HG03139 (cell line): ENCODE data around the gene RAB3GAP2.
"Not testable (repeated sequence)": the region's sequence is repeated elsewhere in the genome, so short reads cannot be mapped to it uniquely, and the experiment has no call there.

Experiments
- ATAC-seq: cut with Tn5 transposase; IDR thresholded peaks from one replicate; pipeline ENCODE4 v1.9.1; 2021; ENCODE audit not compliant: unreplicated experiment

The RAB3GAP2 gene

DNA sequence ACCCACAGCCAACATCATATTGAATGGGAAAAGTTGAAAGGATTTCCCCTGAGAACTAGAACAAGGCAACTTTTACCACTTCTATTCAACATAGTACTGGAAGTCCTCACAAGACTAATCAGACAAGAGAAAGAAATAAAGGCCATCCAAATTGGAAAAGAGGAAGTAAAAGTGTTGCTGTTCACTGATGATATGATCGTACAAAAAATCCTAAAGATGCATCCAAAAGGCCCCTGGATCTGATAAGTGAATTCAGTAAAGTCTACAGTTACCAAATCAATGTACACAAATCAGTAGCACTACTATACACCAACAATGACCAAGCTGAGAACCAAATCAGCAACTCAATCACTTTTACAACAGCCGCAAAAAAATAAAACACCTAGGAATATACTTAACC lies 28.3 kb downstream of the RAB3GAP2 start:
- ATAC-seq = no peak

DNA sequence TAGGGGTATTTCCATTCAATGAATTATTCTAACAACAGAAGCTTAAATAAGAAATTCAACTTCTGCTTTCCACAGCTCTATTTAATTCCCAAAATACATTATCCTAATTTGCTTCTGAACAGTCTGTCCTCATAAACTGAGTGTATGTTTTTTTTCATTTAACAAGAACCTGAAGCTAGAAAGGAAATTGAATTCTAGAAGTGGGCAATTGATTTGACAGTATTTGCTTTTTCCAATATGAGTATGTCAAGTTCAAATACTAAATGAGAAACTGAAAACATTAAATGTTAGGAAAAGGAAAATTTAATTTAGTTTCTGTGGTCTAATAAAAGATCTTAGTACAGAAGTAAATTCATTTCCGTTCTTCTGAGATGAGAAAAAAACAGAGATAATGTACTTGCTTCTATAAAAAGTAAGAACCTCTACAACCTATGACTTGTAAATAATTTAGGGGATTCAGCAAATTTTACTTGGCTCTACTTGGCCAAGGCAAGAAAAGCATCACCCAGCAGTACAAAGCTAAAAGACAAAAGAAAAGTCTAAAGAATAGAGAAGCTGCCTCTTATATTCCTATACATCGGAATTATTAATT lies 31.1 kb downstream of the RAB3GAP2 start:
- no peak for ATAC-seq

DNA sequence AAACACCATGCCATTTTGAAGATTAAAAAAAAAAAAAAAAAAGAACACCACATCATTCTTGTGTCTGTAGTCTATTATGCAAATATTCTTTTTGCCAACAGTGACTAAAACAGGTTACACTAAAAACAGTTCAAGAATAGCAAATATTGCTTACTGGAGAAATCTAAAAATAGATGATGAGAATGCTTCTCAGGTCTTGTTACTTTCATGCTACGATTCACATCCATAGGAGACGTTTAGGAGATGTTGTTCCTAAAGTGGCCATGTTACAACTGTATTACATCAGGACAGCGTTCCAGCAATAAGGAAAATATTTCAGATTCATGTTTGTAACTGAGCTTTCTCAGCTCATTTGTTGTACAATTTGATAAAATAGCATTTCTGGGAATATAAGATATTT lies 32.3 kb downstream of the RAB3GAP2 start:
- ATAC-seq = no peak

DNA sequence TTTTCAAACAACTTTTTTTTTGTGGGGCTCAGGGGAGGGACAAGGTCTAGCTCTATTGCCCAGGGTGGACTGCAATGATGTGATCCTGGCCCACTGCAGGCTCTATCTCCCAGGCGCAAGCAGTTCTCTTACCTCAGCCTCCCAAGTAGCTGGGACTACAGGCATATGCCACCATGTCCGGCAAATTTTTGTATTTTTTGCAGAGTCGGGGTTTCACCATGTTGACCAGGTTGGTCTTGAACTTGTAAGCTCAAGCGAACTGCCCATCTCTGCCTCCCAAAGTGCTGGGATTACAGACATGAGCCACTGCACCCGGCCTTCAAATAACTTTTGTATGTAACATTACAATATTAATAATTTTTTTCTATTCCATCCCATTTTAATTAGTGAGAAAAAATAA lies 33.0 kb downstream of the RAB3GAP2 start:
- ATAC-seq = no peak

- not testable (repeated sequence) for ATAC-seq
Observed at GRCh38 chr1:220236278-220236677, 36.0 kb downstream of the RAB3GAP2 start.

DNA sequence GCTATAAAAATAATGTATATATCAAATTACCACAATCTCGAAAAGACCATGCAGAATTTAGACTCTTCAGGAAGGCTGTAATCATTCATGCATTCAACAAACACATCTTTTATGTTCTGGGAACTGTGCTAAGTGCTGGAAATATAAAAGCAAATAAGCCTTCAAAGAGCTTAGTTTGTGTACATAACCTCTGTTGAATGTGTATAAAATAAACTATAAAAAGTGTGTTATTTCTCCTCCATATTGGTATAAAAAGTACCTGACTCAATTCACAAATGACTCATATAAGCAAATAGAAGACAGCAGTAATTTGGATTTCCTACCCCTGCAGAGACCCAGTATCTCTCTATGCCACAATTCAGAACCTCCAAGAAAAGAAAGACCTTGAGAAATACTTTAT lies 36.8 kb downstream of the RAB3GAP2 start:
- no peak for ATAC-seq

- no peak for ATAC-seq
Observed at GRCh38 chr1:220233927-220234326, 38.3 kb downstream of the RAB3GAP2 start.

- ATAC-seq = no peak
Observed at GRCh38 chr1:220229771-220230170, 42.5 kb downstream of the RAB3GAP2 start.

DNA sequence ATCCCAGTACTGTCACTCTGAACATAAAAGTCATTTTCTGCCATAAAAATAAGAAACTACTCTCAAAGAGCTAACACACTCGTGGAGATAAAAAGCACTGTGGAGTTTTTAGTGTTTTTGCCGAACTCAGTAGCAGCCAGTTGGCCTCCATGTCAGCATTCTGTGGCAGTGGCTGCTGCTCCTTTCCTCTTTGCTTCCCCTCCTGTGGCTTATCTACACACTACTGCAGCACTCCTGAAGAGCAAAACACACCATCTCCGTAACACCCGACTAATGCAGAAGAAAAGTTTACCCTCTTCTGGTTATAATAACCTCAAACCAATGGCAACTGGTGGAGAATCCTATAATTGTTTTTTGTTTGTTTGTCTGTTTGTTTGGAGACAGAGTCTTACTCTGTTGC lies 44.9 kb downstream of the RAB3GAP2 start:
- no peak for ATAC-seq

DNA sequence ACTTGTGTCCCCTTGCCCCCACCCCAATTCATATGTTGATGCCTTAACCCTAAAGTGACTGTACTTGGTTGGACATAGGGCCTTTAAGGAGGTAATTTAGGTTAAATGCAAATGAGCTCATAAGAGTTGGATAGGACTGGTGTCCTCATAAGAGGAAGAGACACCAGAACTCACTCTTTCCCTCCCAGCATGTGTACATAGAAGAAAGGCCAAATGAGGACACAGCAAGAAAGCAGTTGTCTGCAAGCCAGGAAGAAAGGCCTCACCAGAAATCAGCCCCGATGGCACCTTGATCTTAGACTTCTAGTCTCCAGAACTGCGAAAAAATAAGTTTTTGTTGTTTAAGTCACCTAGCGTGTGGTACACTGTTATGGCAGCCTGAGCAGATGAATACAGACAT lies 45.5 kb downstream of the RAB3GAP2 start:
- ATAC-seq = no peak

GRCh38 chr1:220225957-220226356 lies 46.3 kb downstream of the RAB3GAP2 start:
- no peak for ATAC-seq

GRCh38 chr1:220224611-220225124 lies 47.6 kb downstream of the RAB3GAP2 start:
- ATAC-seq = no peak

DNA sequence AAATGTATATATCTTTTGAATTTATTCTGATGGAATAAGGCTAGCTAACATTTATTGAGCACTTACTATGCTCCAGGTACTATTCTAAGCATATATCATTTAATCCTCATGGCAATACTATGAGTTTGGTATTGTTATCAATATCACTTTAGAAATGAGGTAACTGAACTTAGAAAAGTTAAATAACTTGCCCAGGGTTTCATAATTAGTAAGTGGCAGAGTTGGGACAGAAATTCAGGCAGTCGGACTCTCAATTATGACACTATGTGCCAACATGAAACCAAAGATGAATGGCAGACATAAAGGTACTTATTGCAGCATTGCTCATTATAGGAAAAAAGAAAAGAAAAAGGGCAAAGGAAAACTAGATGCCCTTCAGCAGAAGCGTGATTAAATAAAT lies 48.2 kb downstream of the RAB3GAP2 start:
- no peak for ATAC-seq

DNA sequence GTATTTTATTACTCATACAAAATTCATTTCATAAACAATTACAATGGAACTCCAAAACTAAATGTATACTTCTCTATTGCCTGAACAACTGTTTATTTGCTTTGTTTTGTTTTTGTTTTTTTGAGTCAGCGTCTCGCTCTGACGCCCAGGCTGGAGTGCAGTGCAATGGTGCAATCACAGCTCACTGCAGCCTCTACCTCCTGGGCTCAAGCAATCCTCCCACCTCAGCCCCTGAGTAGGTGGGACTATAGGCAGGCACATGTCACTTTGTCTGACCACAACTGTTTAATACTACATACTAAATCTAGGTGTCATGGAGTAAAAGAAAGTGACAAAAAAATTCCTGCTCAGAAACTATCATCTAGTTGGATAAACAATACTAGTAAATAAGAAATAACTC lies 49.3 kb downstream of the RAB3GAP2 start:
- ATAC-seq = no peak

DNA sequence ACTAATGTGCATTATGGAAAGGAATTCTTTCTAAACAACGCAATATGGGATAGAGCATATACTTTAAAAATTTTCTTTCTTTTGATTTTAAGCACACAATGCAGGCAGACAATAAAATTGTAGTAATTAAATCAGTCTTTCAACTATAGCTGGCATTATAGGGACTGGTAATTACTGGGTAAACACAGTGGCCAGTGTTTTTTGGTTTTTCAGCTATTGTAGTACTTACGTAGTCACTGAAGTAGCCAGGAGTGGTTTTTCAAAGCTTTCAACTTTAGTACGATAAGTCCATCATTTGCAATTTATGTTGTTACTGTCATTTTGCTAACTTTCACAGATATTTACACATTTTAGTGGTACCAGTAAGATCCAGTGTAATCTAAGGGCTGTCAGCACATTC lies 50.6 kb downstream of the RAB3GAP2 start:
- ATAC-seq = no peak

DNA sequence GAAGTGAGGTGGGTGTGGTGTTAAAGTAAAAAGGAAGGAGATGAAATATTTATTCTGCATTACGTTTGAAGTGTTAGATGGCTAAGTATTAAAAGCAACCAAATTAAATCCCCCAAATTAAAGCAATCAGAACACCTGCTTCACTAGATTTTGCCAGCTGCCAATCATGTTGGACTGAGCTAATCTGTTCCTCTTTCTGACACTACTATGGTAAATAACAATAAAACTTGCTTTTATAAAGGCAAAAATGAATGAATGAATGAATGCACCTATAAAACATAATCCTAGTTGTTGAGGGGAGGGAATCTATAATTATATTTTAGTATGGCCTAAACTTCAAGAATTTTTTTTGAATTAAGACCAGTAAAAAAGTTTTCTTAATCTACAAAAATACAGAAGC lies 51.0 kb downstream of the RAB3GAP2 start:
- ATAC-seq = no peak

DNA sequence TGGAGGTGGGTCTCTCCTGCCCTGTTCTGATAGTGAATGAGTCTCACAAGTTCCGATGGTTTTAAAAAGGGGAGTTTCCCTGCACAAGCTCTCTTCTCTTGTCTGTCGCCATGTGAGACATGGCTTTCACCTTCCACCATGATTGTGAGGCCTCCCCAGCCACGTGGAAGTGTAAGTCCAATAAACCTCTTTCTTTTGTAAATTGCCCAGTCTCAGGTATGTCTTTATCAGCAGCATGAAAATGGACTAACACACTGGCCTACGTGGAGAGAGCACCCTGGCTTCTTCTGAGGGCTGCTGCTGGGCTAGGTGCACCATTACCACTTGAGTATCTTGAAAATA lies 51.6 kb downstream of the RAB3GAP2 start:
- ATAC-seq = not testable (repeated sequence)

GRCh38 chr1:220219865-220220698 lies 52.2 kb downstream of the RAB3GAP2 start:
- ATAC-seq = peak; percentile 40

DNA sequence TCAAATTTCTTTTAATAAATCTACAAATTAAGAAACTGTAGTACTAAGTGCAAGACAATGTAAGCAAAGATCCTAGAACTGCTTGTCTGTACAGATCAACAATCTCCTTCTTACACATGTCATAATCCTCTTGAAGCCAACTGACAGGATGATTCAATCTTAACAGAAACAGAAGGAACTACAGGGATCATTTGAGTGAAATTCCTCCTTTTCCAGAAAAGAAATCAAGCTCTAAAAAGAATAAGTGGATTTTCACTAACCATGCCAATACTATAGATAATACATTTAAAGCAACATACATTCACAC lies 53.2 kb downstream of the RAB3GAP2 start:
- ATAC-seq = no peak

DNA sequence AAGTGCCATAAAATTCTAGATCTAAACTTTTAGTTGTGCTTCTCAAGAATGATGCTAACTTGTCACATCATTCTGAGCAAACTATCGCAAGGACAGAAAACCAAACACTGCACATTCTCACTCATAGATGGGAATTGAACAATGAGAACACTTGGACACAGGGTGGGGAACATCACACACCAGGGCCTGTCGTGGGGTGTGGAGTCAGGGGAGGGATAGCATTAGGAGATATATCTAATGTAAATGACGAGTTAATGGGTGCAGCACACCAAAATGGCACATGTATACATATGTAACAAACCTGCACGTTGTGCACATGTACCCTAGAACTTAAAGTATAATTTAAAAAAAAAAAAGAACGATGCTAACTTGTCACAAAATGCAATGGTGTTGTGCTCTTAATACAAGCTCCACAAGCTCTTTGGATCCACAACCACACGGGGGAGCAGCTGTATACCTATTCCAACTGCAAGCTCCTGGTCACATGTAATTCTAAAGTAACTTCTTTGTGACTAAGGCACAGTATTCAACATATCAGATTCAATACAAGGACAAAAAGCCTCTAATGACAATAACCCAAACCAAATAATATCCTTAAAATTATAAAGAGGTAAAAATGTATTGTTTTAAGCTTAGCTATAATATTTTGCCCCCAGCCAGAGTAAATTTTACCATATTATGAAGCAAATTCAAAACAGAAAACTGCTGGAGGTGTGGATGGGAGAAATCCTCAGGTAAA lies 53.7 kb downstream of the RAB3GAP2 start:
- peak; percentile 42 for ATAC-seq

- no peak for ATAC-seq
Observed at GRCh38 chr1:220217383-220217988, 54.8 kb downstream of the RAB3GAP2 start.
